Activated T-helper 1 cell treated with anti-CD3 and anti-CD28 coated beads, Interleukin-12 subunit alpha, Interleukin-12 subunit beta, Interleukin-2, Interleukin-4 antibody, amounts not matched to agents 30 ng/mL and 10 ng/mL and 1 ng/mL, durations not matched to agents 14 hours and 24 hours and 36 hours (primary cell): ENCODE measurements around the gene CEP112. TPM values are rescaled to one million over a fixed set of nuclear protein-coding genes. Genes with fewer than 3 reads are reported as not detected.

ENCODE experiments used
- DNase-seq: peaks from one replicate; pipeline ENCODE4 v3.0.0; 2021; ENCODE audit warnings: low spot score
- H3K27ac Mint-ChIP-seq: one replicate; pipeline ENCODE4 v1.8.0; 2021; ENCODE audit warnings: mild to moderate bottlenecking, mixed read lengths
- H3K27me3 Mint-ChIP-seq: one replicate; pipeline ENCODE4 v1.8.0; 2022; ENCODE audit warnings: mild to moderate bottlenecking, moderate library complexity, mixed read lengths; ENCODE audit not compliant: insufficient read depth
- H3K36me3 Mint-ChIP-seq: one replicate; pipeline ENCODE4 v1.8.0; 2021; ENCODE audit warnings: low read depth, mixed read lengths
- H3K4me1 Mint-ChIP-seq: one replicate; pipeline ENCODE4 v1.8.0; 2021; ENCODE audit warnings: low read depth, mixed read lengths
- H3K4me3 Mint-ChIP-seq: one replicate; pipeline ENCODE4 v1.8.0; 2021; ENCODE audit warnings: mild to moderate bottlenecking, moderate library complexity, mixed read lengths
- H3K9me3 Mint-ChIP-seq: one replicate; pipeline ENCODE4 v1.8.0; 2021; ENCODE audit warnings: mixed read lengths
- intact Hi-C: fragments of 100-400 bp; cut with micrococcal nuclease; formaldehyde crosslinking; loops from one replicate; pipeline ENCODE4 v1.15.1; 2024
- total RNA-seq: library from RNA; stranded (reverse); gene quantifications from 2 replicates; pipeline ENCODE4 v1.2.3, GENCODE V29; 2022

The CEP112 gene
- total RNA-seq, 1 donor from 2014 or later: 1.7 TPM

- Mint-ChIP-seq H3K4me3 (no peak overlapping the region), H3K4me1 (no peaks in the 10 kb centered on the region), H3K36me3 (no peaks in the 10 kb centered on the region), H3K9me3 (no peaks in the 10 kb centered on the region), H3K27ac (no peak overlapping the region), H3K27me3 (peaks cover 3% of the 10 kb centered on the region)
- no peak for DNase-seq
- intact Hi-C loops: no loop called here
Measured at GRCh38 chr17:65947831-65948230, 244.1 kb downstream of the CEP112 start.

DNA sequence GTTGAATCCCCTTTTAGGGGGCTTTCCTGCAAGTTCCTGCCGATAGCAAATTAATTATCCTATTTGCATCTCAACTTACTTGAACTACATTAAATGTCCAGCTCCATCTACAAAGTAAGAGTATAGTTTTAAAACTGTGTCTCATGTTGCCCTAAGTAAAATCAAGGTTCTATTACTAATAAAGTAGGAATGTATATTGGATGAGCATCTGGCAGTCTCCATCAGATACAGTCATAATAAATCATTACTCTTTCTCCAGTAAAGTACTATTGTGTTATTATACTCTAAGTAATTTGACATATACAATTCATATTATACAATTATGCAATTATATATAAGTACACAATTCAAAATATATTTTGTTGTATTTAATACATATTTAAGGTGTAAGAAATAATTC, 249.3 kb downstream of the CEP112 start:
- intact Hi-C loops: no loop called here
- Mint-ChIP-seq H3K4me1 (no peaks in the 10 kb centered on the region), H3K36me3 (no peaks in the 10 kb centered on the region), H3K9me3 (no peaks in the 10 kb centered on the region), H3K4me3 (no peak overlapping the region), H3K27me3 (peaks cover 3% of the 10 kb centered on the region), H3K27ac (no peak overlapping the region)
- DNase-seq: no peak

DNA sequence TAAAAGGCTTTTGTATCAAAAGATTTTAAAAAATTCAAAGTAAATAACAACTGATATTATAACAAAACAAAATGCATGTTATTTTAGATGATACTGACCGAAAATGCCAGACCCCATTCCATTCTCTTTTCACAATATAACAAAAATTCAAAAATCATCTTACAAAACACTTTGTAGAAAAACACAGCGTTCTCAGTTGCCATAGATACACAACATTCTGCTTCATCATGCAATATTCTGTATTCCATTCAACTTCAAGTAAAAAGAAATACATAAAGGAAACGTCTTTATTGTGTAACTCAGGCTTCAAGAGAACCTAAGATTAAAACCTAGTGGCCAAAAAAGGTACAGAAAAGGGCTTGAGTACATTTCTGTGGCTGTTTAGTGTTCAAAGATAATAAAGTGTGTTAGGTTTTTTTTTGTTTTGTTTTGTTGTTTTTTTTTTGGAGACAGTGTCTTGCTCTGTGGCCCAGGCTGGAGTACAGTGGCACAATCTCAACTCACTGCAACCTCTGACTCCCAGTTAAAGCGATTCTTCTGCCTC, 250.5 kb downstream of the CEP112 start:
- intact Hi-C loops: no loop called here
- DNase-seq: no peak
- Mint-ChIP-seq H3K27ac (no peak overlapping the region), H3K4me3 (no peak overlapping the region), H3K36me3 (no peaks in the 10 kb centered on the region), H3K9me3 (no peaks in the 10 kb centered on the region), H3K27me3 (peaks cover 3% of the 10 kb centered on the region), H3K4me1 (no peaks in the 10 kb centered on the region)

- no peak for DNase-seq
- no peak overlapping the region for H3K27ac Mint-ChIP-seq
- no peaks in the 10 kb centered on the region for H3K27me3 Mint-ChIP-seq
- no peaks in the 10 kb centered on the region for H3K4me1 Mint-ChIP-seq
- H3K4me3 Mint-ChIP-seq: no peak overlapping the region
- H3K36me3 Mint-ChIP-seq: no peaks in the 10 kb centered on the region
- peaks cover 21% of the 10 kb centered on the region for H3K9me3 Mint-ChIP-seq
- intact Hi-C loops: no loop called here
Measured at GRCh38 chr17:65936013-65936412, 255.9 kb downstream of the CEP112 start.

DNA sequence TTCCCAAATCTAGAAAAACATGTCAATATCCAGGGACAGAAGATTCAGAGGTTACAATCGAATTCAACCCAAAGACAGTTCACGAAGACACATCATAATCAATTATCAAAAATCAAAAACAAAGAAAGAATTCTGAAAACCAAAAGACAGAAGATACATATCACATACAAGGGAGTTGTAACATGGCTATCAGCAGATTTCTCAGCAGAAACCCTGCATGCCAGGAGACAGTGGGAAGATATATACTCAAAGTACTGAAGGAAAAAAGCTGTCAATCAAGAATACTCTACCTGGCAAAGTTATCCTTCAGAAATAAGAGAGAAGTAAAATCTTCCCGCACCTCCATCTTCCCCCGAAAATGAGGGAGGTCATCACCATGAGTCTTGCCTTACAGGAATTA, 258.6 kb downstream of the CEP112 start:
- no peak for DNase-seq
- Mint-ChIP-seq H3K9me3 (peaks cover 21% of the 10 kb centered on the region), H3K27me3 (no peaks in the 10 kb centered on the region), H3K27ac (no peak overlapping the region), H3K36me3 (no peaks in the 10 kb centered on the region), H3K4me1 (no peaks in the 10 kb centered on the region), H3K4me3 (no peak overlapping the region)
- intact Hi-C loops: no loop called here

GRCh38 chr17:65931246-65932149, 260.4 kb downstream of the CEP112 start:
- Mint-ChIP-seq H3K27me3 (no peaks in the 10 kb centered on the region), H3K36me3 (no peaks in the 10 kb centered on the region), H3K9me3 (peaks cover 24% of the 10 kb centered on the region), H3K4me1 (no peaks in the 10 kb centered on the region), H3K27ac (no peak overlapping the region), H3K4me3 (no peak overlapping the region)
- no peak for DNase-seq
- intact Hi-C loops: no loop called here

GRCh38 chr17:65930140-65930730, 261.7 kb downstream of the CEP112 start:
- intact Hi-C loops: no loop called here

DNA sequence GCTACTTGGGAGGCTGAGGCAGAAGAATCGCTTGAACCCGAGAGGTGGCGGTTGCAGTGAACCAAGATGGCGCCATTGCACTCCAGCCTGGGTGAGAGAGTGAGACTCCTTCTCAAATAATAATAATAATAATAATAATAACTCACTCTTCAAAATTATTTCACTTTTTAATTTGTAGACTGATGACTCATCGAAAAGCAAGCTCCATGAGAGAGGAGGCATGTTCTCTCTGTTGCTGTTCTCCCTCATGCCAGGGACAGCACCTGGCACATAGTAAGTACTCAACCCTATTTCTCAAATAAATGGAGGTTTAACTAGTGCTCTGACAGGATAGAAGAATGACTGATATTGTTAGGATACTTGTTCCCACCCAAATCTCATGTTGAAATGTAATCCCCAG, 265.3 kb downstream of the CEP112 start:
- no peaks in the 10 kb centered on the region for H3K36me3 Mint-ChIP-seq
- H3K27ac Mint-ChIP-seq: no peak overlapping the region
- no peaks in the 10 kb centered on the region for H3K4me1 Mint-ChIP-seq
- peaks cover 4% of the 10 kb centered on the region for H3K27me3 Mint-ChIP-seq
- peaks cover 3% of the 10 kb centered on the region for H3K9me3 Mint-ChIP-seq
- intact Hi-C loops: no loop called here
- H3K4me3 Mint-ChIP-seq: no peak overlapping the region
- DNase-seq: no peak

More at GRCh38 chr17:65930140-65930730, 261.7 kb downstream of the CEP112 start:
- no peak for DNase-seq
- Mint-ChIP-seq H3K27ac (no peak overlapping the region), H3K36me3 (no peaks in the 10 kb centered on the region), H3K4me1 (no peaks in the 10 kb centered on the region), H3K4me3 (no peak overlapping the region), H3K27me3 (no peaks in the 10 kb centered on the region), H3K9me3 (peaks cover 24% of the 10 kb centered on the region)

- peaks cover 3% of the 10 kb centered on the region for H3K9me3 Mint-ChIP-seq
- H3K36me3 Mint-ChIP-seq: no peaks in the 10 kb centered on the region
- no peak overlapping the region for H3K4me3 Mint-ChIP-seq
- H3K27ac Mint-ChIP-seq: no peak overlapping the region
- no peak for DNase-seq
- H3K27me3 Mint-ChIP-seq: peaks cover 4% of the 10 kb centered on the region
- intact Hi-C loops: no loop called here
- H3K4me1 Mint-ChIP-seq: no peaks in the 10 kb centered on the region
Measured at GRCh38 chr17:65925606-65926307, 266.2 kb downstream of the CEP112 start.

DNA sequence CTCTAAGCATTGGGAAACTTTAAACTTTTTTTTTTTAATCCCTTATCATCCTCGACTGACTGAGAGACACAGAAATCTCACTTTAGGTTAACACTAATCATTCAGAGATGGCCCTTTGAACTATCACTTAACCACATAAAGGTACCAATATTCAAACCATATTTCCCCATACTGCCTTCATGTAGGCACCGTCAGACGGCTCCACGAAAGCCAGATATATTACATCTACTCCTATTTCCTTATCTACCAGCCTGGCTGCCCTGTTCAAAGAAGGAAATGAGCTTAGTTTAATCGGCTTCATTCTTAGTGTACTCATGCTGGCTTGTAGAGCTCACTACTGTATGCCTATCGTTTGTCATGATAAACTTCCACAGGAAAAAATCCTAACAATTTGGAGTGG, 270.9 kb downstream of the CEP112 start:
- no peak overlapping the region for H3K27ac Mint-ChIP-seq

GRCh38 chr17:65918916-65919315, 273.0 kb downstream of the CEP112 start:
- Mint-ChIP-seq H3K27ac (no peak overlapping the region), H3K4me1 (peaks cover 16% of the 10 kb centered on the region), H3K9me3 (peaks cover 14% of the 10 kb centered on the region), H3K4me3 (no peak overlapping the region), H3K36me3 (peaks cover 13% of the 10 kb centered on the region), H3K27me3 (peaks cover 4% of the 10 kb centered on the region)
- intact Hi-C loops: loop anchor here (10.0 kb wide), 1 partner anchor 694 kb away; no protein-coding TSS in a partner anchor
- no peak for DNase-seq

More for the DNA sequence above, 270.9 kb downstream of the CEP112 start:
- peaks cover under 1% of the 10 kb centered on the region for H3K9me3 Mint-ChIP-seq
- H3K4me1 Mint-ChIP-seq: peaks cover under 1% of the 10 kb centered on the region
- intact Hi-C loops: no loop called here
- H3K27me3 Mint-ChIP-seq: peaks cover 4% of the 10 kb centered on the region
- no peaks in the 10 kb centered on the region for H3K36me3 Mint-ChIP-seq
- H3K4me3 Mint-ChIP-seq: no peak overlapping the region
- no peak for DNase-seq

DNA sequence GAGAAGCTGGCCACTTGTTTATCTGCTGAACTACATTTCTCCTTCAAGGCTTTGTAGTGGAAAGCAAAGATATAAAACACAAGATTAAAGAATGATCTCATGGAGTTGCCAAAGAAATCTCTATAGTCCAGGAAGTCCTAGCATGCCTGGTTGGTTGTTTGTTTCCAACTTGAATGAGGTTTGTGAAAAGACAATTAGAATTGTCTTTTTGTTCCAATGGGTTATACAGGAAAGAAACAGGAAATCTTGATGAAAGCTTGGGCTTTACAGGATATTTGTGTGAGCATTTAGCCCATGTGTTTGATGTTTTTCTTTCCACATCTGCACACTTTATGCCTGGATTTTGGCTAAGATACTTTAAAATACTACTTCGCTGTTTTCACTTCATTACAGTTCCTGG, 273.4 kb downstream of the CEP112 start:
- intact Hi-C loops: loop anchor here (10.0 kb wide), 1 partner anchor 694 kb away; no protein-coding TSS in a partner anchor
- no peak overlapping the region for H3K4me3 Mint-ChIP-seq

More for the DNA sequence above, 273.4 kb downstream of the CEP112 start:
- no peak for DNase-seq
- no peak overlapping the region for H3K27ac Mint-ChIP-seq
- H3K9me3 Mint-ChIP-seq: peaks cover 14% of the 10 kb centered on the region
- H3K36me3 Mint-ChIP-seq: peaks cover 13% of the 10 kb centered on the region
- H3K4me1 Mint-ChIP-seq: peaks cover 16% of the 10 kb centered on the region
- peaks cover 4% of the 10 kb centered on the region for H3K27me3 Mint-ChIP-seq
